ENCODE results near the gene RNASET2. TPM values are rescaled to one million over a fixed set of nuclear protein-coding genes. Genes with fewer than 3 reads are reported as not detected.

The RNASET2 gene
- total RNA-seq, 1 donor from 2014 or later: 139 TPM

DNA sequence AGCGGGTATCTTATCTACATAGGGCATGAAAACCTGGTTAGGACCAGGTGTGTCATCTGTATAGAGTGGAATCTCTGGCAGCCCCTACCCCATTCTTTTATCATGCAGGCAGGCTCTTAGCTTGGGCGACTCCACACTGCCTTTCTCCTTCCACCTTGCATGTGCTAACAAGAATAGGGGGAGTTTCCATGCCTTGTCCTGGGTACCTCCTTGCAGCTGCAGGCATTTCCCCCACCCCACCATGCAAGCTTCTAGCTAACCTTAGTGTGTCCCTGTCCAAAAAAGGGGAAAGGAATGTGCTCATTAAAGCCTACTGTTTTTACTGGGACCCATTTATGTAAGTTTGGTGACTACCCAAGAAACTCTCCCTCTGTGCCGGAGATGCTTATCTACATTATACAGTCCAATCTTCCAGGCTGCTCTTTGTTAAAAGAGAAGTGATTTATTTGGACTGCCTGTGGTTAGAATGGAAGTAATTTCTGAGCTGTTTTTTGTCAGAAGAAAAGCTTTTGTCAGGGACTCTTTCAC lies 32.4 kb upstream of the RNASET2 start:
- H3K27me3 ChIP-seq (ENCODE audit: control insufficient read depth, insufficient read depth, low read length): no peaks in the 10 kb centered on the region
- TF ChIP-seq, protein P1, sequence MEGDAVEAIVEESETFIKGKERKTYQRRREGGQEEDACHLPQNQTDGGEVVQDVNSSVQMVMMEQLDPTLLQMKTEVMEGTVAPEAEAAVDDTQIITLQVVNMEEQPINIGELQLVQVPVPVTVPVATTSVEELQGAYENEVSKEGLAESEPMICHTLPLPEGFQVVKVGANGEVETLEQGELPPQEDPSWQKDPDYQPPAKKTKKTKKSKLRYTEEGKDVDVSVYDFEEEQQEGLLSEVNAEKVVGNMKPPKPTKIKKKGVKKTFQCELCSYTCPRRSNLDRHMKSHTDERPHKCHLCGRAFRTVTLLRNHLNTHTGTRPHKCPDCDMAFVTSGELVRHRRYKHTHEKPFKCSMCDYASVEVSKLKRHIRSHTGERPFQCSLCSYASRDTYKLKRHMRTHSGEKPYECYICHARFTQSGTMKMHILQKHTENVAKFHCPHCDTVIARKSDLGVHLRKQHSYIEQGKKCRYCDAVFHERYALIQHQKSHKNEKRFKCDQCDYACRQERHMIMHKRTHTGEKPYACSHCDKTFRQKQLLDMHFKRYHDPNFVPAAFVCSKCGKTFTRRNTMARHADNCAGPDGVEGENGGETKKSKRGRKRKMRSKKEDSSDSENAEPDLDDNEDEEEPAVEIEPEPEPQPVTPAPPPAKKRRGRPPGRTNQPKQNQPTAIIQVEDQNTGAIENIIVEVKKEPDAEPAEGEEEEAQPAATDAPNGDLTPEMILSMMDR (IDR thresholded peaks at IDR 0.05; ENCODE audit: insufficient read depth, low read length, poor library complexity, severe bottlenecking): no peak
- H3K4me3 ChIP-seq (ENCODE audit: low read depth, low read length): no peak overlapping the region
- DNase-seq (ENCODE audit: low read depth): no peak
- no peaks in the 10 kb centered on the region for H3K36me3 ChIP-seq (ENCODE audit: control insufficient read depth, insufficient read depth, low read length)

DNA sequence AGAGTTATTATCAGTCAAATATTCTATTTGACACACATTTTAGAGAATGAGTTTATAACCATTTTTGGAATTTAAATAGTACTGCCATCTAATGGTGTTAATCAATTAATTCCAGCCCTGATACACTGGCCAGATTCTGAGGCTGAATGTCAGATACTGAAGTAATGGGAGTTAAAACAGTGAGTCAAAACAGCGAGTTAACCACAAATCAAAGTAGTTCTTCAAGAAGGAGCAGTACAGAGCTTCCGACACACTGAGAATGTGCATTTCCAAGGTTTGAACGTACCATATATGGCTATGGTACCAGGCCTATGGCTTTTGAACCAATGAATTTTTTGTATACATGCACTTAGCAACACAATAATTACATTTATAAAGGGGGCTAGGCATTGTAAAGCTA lies 31.6 kb upstream of the RNASET2 start:
- no peak for DNase-seq (ENCODE audit: low read depth)
- H3K27me3 ChIP-seq (ENCODE audit: control insufficient read depth, insufficient read depth, low read length): no peaks in the 10 kb centered on the region
- TF ChIP-seq, protein P1 (IDR thresholded peaks at IDR 0.05; ENCODE audit: insufficient read depth, low read length, poor library complexity, severe bottlenecking): no peak
- no peak overlapping the region for H3K4me3 ChIP-seq (ENCODE audit: low read depth, low read length)
- no peaks in the 10 kb centered on the region for H3K36me3 ChIP-seq (ENCODE audit: control insufficient read depth, insufficient read depth, low read length)

DNA sequence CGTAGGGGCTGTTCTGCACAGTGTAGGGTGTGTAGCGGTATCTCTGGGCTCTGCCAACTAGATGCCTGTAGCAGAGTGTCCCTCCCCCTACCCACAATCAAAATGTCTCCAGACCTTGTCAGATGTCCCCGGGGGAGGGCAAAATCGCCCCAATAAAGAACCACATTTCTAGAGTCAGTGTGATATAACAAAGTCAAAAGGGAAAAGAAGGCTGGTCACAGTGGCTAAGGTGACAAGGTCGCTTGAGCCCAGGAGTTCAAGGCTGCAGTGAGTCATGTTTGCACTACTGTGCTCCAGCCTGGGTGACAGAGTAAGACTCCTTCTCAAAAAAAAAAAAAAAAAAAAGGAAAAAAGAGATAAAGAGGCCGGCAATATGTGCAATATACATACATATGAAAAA lies 31.1 kb upstream of the RNASET2 start:
- no peak for DNase-seq (ENCODE audit: low read depth)
- Histone ChIP-seq H3K27me3 (ENCODE audit: control insufficient read depth, insufficient read depth, low read length) (no peaks in the 10 kb centered on the region), H3K4me3 (ENCODE audit: low read depth, low read length) (no peak overlapping the region), H3K36me3 (ENCODE audit: control insufficient read depth, insufficient read depth, low read length) (no peaks in the 10 kb centered on the region)
- TF ChIP-seq, protein P1 (IDR thresholded peaks at IDR 0.05; ENCODE audit: insufficient read depth, low read length, poor library complexity, severe bottlenecking): no peak

DNA sequence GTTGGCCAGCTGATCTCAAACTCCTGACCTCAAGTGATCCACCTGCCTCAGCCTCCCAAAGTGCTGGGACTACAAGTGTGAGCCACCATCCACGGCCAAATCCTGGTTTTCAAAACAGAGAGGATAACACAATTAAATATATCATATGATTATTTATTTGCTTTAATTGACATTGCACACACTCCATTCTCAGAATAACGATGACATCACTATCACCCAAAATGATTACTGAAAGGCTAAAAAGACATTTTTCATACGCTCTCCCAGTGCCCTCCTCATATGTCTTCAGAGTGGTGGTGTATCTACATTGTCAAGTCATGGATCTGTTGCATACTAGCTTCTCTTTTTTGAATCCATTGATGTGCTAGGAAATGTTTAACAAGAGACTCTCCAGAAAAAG lies 24.4 kb upstream of the RNASET2 start:
- TF ChIP-seq, protein P1 (IDR thresholded peaks at IDR 0.05; ENCODE audit: insufficient read depth, low read length, poor library complexity, severe bottlenecking): no peak
- no peak for DNase-seq (ENCODE audit: low read depth)
- Histone ChIP-seq H3K36me3 (ENCODE audit: control insufficient read depth, insufficient read depth, low read length) (no peaks in the 10 kb centered on the region), H3K27me3 (ENCODE audit: control insufficient read depth, insufficient read depth, low read length) (no peaks in the 10 kb centered on the region), H3K4me3 (ENCODE audit: low read depth, low read length) (no peak overlapping the region)

DNA sequence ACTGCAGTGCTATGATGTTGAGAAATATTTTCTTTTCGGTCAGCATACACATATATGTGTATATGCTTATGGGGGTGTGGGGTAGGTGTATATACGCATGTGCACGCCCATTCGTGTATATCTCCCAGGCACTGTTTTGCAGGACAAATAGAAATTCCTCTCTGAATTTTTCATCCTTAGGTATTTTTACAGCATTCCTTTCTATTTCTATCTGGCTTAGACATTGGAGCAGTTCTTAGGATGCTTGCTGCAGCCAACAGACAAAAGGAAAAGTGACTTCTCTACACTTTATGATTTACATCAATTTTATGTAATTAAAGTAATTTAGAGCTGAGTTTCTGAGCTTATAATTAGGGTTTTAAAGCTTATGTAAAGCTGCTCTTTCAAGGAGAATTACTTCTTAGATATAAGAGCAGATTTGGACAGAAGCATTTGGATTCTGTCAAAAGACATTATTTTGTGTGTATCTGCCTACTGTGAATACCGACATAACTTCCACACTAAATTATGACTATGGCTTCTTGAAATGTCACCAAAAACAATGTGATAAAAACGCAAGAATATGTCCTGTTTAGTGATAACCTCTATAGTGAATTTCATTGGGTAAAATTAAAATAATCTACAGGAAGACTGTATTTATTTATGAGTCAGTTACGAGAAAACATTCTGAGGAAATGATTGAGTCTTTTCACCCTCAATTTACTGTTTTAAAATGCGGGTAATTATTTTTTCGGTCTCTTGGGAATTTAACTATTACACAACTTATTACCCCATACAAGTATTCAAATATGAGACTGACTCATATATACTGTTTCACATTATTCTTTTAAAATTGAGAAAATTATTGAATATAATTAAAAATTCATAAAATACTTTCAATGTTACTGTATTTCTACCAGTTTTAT lies 21.5 kb upstream of the RNASET2 start:
- Histone ChIP-seq H3K4me3 (ENCODE audit: low read depth, low read length) (no peak overlapping the region), H3K36me3 (ENCODE audit: control insufficient read depth, insufficient read depth, low read length) (no peaks in the 10 kb centered on the region), H3K27me3 (ENCODE audit: control insufficient read depth, insufficient read depth, low read length) (no peaks in the 10 kb centered on the region)
- DNase-seq (ENCODE audit: low read depth): no peak
- TF ChIP-seq, protein P1 (IDR thresholded peaks at IDR 0.05; ENCODE audit: insufficient read depth, low read length, poor library complexity, severe bottlenecking): no peak
